HCT116 (cell line): ENCODE results near the gene ERCC4.

Experiments used
- ATF3 ChIP-seq: IDR thresholded peaks from 2 replicates; pipeline ENCODE4 v1.6.1; 2012
- CEBPB ChIP-seq: IDR thresholded peaks from 2 replicates; pipeline ENCODE4 v1.6.1; 2012; ENCODE audit warnings: low read depth
- CTCF ChIP-seq, 3 experiments: fragments of 200-600 bp in 1 of 3; sonication (generic) in 1 of 3; IDR thresholded peaks in 2 of 3; conservative IDR thresholded peaks in 1 of 3; 2 replicates each; pipeline ENCODE4 v1.5.1; 2012 to 2017; ENCODE audit warnings: low read depth in 2 of 3, low read length in 2 of 3, antibody characterized with exemption in 1 of 3, borderline replicate concordance in 1 of 3, control low read depth in 1 of 3, mild to moderate bottlenecking in 1 of 3, mixed read lengths in 1 of 3, mixed run types in 1 of 3, moderate library complexity in 1 of 3; ENCODE audit not compliant: insufficient read depth in 1 of 3
- EGR1 ChIP-seq: IDR thresholded peaks from 2 replicates; pipeline ENCODE4 v1.6.1; 2012; ENCODE audit warnings: low read depth
- MAX ChIP-seq: IDR thresholded peaks from 2 replicates; pipeline ENCODE4 v1.6.1; 2012
- POLR2A ChIP-seq: IDR thresholded peaks from 2 replicates; pipeline ENCODE4 v1.7.0; 2011; ENCODE audit warnings: borderline replicate concordance; ENCODE audit not compliant: insufficient read depth, insufficient read length; ENCODE audit errors: extremely low read depth
- POLR2AphosphoS5 ChIP-seq: IDR thresholded peaks from 2 replicates; pipeline ENCODE4 v1.6.1; 2011; ENCODE audit warnings: mild to moderate bottlenecking, low read depth, low read length, moderate library complexity
- REST ChIP-seq: IDR thresholded peaks from 2 replicates; pipeline ENCODE4 v1.6.1; 2012; ENCODE audit warnings: low read depth
- SP1 ChIP-seq: IDR thresholded peaks from 2 replicates; pipeline ENCODE4 v1.6.1; 2012; ENCODE audit warnings: low read depth
- TCF7L2 ChIP-seq: IDR thresholded peaks from 2 replicates; pipeline ENCODE4 v1.7.0; 2011; ENCODE audit warnings: borderline replicate concordance, inconsistent platforms; ENCODE audit not compliant: insufficient read depth, insufficient read length; ENCODE audit errors: extremely low read depth
- YY1 ChIP-seq: IDR thresholded peaks from 2 replicates; pipeline ENCODE4 v1.6.1; 2011; ENCODE audit warnings: low read length, low read depth, moderate library complexity, mild to moderate bottlenecking; ENCODE audit not compliant: insufficient replicate concordance; ENCODE audit errors: extremely low read depth
- ZBTB33 ChIP-seq: IDR thresholded peaks from 2 replicates; pipeline ENCODE4 v1.6.1; 2011; ENCODE audit warnings: mild to moderate bottlenecking, low read length, moderate library complexity; ENCODE audit not compliant: insufficient replicate concordance; ENCODE audit errors: extremely low read depth
- ZFX ChIP-seq: fragments of 450-650 bp; IDR thresholded peaks from 2 replicates; pipeline ENCODE4 v1.6.1; 2017

GRCh38 chr16:13926464-13926863 is 6.5 kb downstream of the ERCC4 start:
- TF ChIP-seq SP1 (no peak), CEBPB (no peak), POLR2A (no peak), CTCF (IDR thresholded peaks at IDR 0.05 in 2 of 3, conservative IDR thresholded peaks at IDR 0.05 in 1 of 3; ENCODE audit: borderline replicate concordance in 1 of 3, insufficient read depth in 1 of 3, low read depth in 2 of 3, low read length in 2 of 3) (no peak), YY1 (no peak), EGR1 (no peak), POLR2AphosphoS5 (no peak), ZBTB33 (no peak), ZFX (no peak), TCF7L2 (no peak), ATF3 (no peak), MAX (no peak), REST (no peak)
